Lower leg skin (tissue), 4 donors: Measurements from ENCODE around the gene HPDL. TPM values are rescaled to one million over a fixed set of nuclear protein-coding genes. Genes with fewer than 3 reads are reported as not detected.

Experiments
- DNase-seq, 2 donors: peaks; one replicate each; pipeline ENCODE4 v3.0.0-alpha.2; 2019; ENCODE audit warnings: low spot score in 2 of 2
- H3K4me3 ChIP-seq: fragments of 200-600 bp; sonication (generic); 2 replicates; pipeline ENCODE4 v1.5.1; 2017; ENCODE audit warnings: mild to moderate bottlenecking, low read depth; ENCODE audit not compliant: poor library complexity, severe bottlenecking
- POLR2A ChIP-seq, 2 donors: fragments of 450-650 bp; IDR thresholded peaks; one replicate each; pipeline ENCODE4 v1.6.1; 2016 to 2017; ENCODE audit warnings: antibody characterized with exemption in 2 of 2, mild to moderate bottlenecking in 1 of 2, moderate library complexity in 1 of 2
- WGBS, 2 donors: methylation state at CpG; one replicate each; pipeline ENCODE4 v1.1.5; 2018; 5-methylcytosine and 5-hydroxymethylcytosine counted together
- intact Hi-C: fragments of 100-400 bp; cut with DNase I; formaldehyde crosslinking; loops from one replicate; pipeline ENCODE4 v1.15.0; 2023; ENCODE audit warnings: low total_unique reads
- total RNA-seq, 4 donors: library from RNA; depleted of rRNA; stranded (reverse); fragments of >200 nt; gene quantifications; one replicate each; pipeline ENCODE4 v1.1.0, GENCODE V29; 2016
- TF ChIP-seq, protein P1 (sequence below), 3 donors: fragments of 450-650 bp; IDR thresholded peaks; one replicate each; pipeline ENCODE4 v1.5.1; 2016; ENCODE audit warnings: antibody characterized with exemption in 3 of 3, mild to moderate bottlenecking in 3 of 3, moderate library complexity in 2 of 3

HPDL gene
- total RNA-seq, 4 donors from 2014 or later, result 0.34 to 0.91 (median 0.63) TPM

DNA sequence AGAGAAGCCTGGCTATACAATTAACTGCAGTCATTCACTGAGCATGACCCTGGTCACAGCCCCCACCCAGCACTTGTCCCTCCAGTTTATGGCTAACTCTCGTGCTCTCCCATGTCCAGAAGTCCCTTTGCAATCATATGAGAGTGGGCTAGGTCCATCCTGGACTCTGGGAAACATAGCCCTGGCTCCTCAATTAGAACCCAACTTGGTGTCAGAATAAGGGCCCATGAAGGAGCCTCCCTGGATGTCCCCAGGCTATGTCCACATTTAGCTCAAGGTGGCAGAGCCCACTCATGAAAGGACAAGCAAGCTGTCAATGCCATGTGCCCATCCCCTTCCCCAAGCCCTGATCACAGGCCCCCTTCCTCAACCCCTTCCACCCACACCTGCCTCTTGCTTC, 27.4 kb upstream of the HPDL start:
- 75 to 77% methylated on average over 1 of the region's 1 CpG for WGBS, 2 donors
- H3K4me3 ChIP-seq, result no peak overlapping the region

DNA sequence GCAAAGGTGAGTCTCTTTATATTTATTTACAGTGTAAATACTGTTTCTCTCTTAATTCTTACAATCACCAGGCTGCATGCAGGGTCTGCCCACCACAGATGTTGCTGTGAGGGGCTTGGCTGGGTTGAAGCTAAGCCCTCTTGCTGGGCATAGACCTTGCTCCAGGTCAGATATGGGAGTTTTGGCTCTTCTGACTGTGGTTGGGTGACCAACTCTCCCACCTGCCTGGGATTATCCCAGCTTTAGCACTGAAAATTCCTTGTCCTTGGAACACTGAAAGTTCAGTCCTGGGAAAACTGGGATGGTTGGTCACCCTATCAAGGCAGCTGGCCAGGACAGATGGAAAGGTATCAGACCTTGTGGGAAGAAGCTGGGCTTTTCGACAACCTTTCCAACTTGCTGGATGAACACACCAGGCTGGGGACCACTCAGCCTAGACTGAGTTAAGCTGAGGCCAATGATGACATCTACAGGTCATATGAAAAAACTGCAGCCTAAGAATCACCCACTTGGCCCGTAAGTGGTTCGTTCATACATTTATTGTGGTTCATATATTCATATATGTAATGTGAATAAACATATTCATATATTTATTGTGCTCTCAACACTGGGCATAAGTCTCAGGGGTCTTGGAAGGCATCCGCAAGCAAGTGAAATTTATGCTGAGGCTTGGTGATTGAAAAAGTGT, 26.6 kb upstream of the HPDL start:
- H3K4me3 ChIP-seq, result no peak overlapping the region
- TF ChIP-seq, protein P1, sequence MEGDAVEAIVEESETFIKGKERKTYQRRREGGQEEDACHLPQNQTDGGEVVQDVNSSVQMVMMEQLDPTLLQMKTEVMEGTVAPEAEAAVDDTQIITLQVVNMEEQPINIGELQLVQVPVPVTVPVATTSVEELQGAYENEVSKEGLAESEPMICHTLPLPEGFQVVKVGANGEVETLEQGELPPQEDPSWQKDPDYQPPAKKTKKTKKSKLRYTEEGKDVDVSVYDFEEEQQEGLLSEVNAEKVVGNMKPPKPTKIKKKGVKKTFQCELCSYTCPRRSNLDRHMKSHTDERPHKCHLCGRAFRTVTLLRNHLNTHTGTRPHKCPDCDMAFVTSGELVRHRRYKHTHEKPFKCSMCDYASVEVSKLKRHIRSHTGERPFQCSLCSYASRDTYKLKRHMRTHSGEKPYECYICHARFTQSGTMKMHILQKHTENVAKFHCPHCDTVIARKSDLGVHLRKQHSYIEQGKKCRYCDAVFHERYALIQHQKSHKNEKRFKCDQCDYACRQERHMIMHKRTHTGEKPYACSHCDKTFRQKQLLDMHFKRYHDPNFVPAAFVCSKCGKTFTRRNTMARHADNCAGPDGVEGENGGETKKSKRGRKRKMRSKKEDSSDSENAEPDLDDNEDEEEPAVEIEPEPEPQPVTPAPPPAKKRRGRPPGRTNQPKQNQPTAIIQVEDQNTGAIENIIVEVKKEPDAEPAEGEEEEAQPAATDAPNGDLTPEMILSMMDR (IDR thresholded peaks at IDR 0.05), result peak in 1 of 3 donors; percentile 18
- TF ChIP-seq POLR2A (IDR thresholded peaks at IDR 0.05), result no peak
- intact Hi-C loops, result loop anchor here (5.0 to 10.0 kb wide), 3 partner anchors 278 to 465 kb away; partner anchors contain the start of genes HECTD3 and UROD
- 7 to 12% methylated on average over 4 of the region's 4 CpGs for WGBS, 2 donors
- DNase-seq, result no peak

More for the DNA sequence above, 27.4 kb upstream of the HPDL start:
- TF ChIP-seq, protein P1 (IDR thresholded peaks at IDR 0.05), result no peak
- no peak for TF ChIP-seq POLR2A (IDR thresholded peaks at IDR 0.05)
- no peak for DNase-seq
- intact Hi-C loops, result loop anchor here (5.0 to 10.0 kb wide), 2 partner anchors 277 to 464 kb away; no protein-coding TSS in a partner anchor

DNA sequence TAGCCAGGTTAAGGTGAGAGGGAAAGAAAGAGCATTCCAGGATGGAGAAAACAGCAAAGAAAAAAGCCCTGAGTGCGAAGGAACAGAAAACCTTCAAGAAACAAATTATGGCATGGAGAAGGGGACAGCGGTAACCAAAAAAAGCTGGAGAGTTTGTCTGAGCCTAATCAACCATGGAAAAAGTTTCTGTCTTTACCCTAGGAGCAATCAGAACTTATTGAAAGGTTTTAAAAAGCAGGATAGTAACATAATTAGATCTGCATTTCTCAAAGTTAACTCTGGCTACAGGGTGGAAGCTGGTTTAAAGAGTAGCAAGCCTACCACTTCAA, 26.1 kb upstream of the HPDL start:
- intact Hi-C loops, result loop anchor here (5.0 kb wide), 1 partner anchor 288 kb away; the partner anchor contains the start of genes HECTD3 and UROD
- TF ChIP-seq, protein P1 (IDR thresholded peaks at IDR 0.05), result no peak
- DNase-seq, result no peak
- 74% methylated on average over 2 of the region's 2 CpGs for WGBS, 2 donors
- H3K4me3 ChIP-seq, result no peak overlapping the region

- TF ChIP-seq POLR2A (IDR thresholded peaks at IDR 0.05), result no peak
- TF ChIP-seq, protein P1 (IDR thresholded peaks at IDR 0.05), result no peak
- 78 to 80% methylated on average over 16 of the region's 16 CpGs for WGBS, 2 donors
- DNase-seq, result peak in 1 of 2 donors; percentile 81
- intact Hi-C loops, result loop anchor here (5.0 kb wide), 1 partner anchor 290 kb away; the partner anchor contains the start of genes HECTD3 and UROD
- no peak overlapping the region for H3K4me3 ChIP-seq
Measured at GRCh38 chr1:45302505-45303150, 24.1 kb upstream of the HPDL start.

DNA sequence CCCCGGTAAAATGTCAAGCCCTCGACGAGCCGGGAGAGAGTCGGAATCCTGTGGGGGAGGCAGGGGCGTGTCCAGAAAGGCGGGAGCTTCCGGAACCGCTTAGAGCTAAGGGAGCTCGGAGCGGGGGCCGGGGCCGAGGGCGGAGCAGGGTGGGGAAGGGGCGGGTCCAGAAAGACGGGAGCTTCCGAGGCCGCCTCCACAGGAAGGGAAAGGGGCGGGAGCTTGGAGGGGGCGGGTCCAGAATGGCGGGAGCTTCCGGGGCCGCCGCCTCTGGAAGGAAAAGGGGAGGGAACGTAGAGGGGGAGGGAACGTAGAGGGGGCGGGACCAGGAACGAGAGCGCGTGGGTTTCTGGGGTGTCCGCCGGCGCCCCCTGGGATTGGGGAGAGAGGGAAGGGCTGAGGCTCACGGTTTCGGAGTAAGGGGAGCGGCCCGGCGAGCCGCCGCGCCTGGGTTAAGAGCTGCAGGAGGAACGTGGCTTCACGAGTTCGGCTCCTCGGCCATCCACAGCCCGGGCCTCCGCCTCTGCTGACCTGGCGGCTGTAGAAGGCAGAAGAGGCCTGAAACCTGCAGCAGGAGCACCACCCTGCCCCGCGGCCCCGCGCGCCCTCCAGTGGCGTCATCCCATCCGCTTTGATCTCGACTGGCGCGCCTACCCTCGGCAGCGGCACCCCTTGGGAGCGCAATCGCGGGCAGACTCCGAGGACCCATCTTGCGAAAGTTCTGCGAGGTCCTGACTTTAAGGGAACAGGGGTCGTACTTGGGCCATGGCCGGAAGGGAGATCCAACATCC, 23.0 kb upstream of the HPDL start:
- TF ChIP-seq POLR2A (IDR thresholded peaks at IDR 0.05), result no peak
- TF ChIP-seq, protein P1 (IDR thresholded peaks at IDR 0.05), result no peak
- DNase-seq, result peak; percentile 98 to 100
- WGBS, 2 donors, result 1% methylated on average over 51 to 68 of the region's 68 CpGs
- peak overlapping the region; percentile 64 for H3K4me3 ChIP-seq
- intact Hi-C loops, result loop anchor here (2.0 to 5.0 kb wide), 2 partner anchors 35 to 291 kb away; partner anchors contain the start of genes HECTD3 and UROD
